Activated CD8-positive, alpha-beta memory T cell treated with anti-CD3 and anti-CD28 coated beads, Interleukin-2, amount 50 U/mL, for 48 hours (primary cell): ENCODE data around the gene CHCHD3.

Source experiments
- DNase-seq: peaks from one replicate; pipeline ENCODE4 v3.0.0-alpha.2; 2020

CHCHD3 gene

DNA sequence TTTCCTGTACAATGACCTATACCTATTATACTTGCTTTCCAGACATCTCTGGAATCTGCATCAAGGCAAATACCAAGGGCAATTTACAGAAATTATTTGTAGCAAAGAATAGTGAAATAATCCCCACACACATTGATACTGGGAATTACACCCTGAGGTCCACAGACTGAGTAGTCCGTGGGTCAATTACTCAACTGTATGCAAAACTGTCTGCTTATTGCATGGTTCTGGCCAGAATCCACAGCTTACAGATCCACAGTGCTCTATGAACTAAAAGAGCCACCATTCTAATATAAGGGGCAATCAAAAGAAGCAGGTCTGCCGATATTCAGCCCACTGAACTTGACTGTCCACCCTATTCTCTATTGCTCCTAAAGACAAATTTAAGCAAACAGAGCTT is 5.7 kb downstream of the CHCHD3 start:
- DNase-seq, result no peak

DNA sequence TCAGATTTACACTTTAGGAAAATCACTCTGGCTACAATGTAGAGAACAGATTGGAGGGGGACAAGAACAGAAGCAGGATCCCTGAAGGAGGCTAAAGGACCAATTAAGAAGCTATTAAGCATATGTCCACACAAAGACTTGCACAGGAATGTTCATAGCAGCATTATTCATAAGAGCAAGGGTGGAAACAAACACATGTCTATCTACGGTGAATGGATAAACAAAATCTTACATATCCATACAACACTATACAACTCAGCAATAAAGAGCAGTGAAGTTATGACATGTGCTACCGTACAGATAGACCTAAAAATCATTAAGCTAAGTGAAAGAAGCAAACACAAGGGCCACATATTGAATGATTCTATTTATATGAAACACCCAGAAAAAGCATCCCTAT is 10.4 kb downstream of the CHCHD3 start:
- no peak for DNase-seq

DNA sequence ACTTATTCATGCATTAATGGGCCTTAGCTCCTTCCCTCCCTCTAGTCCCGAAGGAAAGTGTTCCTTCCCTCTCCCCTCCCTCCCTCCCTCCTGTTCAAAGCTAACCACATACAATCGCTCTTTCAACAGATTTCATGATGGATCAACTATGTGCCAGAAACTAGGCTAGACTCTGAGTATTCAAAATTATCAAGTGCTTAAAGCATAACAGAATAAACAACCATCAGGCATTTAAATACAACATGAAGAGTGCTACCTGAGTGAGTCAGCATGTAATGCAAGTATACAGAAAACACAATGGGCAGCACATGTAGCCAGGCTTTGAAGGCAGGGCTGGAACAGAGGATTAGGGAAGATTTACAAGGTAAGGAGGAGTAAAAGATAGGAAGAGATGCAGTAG is 11.3 kb downstream of the CHCHD3 start:
- no peak for DNase-seq

DNA sequence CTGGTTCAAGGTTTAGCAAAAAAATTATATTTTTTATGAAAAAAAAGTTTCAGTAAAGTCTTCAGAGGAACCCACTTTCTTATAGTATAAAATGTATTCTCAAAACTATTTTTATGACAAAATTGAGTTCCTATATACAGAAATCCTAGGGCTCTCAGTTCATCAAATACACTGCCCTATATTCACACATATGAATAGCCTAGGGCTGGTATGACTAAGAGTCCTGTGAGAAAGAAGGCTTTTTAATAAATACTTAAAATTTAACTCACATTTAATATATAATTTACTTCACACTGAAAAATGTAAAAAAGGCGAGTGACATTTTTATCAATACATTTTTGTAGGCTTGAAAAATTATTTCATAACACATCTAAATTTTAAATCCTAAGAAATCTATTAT is 16.6 kb downstream of the CHCHD3 start:
- no peak for DNase-seq

DNA sequence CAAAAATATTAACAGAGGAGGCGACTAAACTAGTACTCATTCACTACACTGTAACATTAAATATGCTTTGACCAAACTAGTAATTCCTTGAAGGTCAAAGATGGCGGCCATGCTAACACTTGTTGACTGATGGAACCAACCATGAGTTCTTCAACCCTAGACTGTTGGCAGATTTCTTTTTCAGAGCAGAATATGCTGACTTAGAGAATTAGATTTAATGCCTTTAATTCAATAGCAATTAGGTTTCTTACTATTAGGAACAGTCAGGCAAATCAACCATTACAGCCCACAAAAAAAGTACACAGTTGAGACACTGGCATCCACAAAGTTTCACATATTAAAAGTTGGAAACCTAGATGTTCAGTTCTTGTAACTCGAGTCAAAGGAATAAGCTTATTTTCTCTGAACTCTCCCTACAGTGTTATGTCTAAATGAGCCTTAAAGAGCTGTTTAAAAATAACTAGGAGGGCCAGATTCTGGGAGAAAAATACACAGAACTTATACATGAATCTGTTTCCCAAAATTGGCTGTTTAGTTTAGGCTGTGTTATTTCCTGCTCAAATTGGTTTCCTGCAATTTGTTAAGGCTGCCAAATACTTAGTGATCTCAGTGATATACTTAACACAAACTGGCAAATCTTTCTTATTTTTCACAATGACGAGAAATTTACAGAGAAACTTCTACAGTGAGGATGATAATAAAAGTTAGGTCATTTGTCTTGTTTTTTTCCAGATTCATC is 17.6 kb downstream of the CHCHD3 start:
- DNase-seq, result no peak

DNA sequence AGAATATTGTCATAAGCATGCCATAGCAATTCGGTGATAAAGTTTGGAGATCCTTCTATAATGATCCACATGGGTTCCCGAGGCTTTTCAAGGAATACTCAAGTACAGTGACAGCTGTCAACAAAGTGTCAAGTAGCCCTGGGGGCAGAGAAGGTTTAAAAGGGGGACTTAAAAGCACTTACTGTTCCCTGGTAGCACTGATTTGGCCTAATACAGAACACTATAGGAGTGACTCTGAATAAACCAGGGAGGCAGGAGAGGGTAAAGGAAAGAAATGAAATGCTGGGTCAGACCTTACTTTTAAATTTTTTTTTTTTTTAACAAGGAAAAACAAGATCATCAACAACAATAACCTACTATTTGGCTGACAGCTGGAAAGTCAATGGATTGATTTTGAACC is 20.1 kb downstream of the CHCHD3 start:
- no peak for DNase-seq

DNA sequence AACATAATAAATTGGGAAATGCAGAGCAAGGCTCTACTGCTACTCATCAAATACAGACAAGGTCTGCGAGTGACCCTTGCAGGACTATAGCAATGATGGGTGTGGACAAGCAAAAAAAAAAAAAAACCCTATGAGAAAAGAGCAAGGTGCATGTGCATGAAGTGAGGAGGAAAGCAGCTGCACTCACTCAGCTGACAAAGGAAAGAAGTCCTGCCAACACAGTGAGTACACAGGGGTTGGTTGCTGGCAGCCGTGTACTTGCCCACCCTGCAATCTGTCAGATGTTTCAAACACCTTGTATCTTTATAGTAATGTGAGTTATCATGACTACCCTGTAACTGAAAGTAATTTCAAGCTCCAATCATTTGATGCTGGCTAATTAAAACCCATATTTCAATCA is 20.5 kb downstream of the CHCHD3 start:
- no peak for DNase-seq

DNA sequence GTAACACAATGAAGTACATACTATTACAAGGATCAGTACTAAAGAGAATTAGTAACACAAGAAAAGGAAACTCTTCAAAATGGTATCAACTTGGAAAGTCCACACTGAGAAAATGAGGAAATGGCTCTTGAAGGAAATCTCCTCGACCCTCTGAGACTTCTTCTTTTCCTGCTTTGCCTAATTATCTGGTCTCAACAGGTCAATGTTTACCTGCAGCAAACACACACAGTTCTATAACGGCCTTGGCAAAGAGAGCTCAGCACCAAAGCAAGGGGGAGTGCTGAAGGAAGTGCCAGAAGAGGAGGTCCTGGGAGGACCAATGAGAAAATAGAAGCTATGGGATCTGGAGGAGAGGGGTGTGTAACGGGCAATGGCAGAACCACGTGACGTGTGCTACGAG is 21.9 kb downstream of the CHCHD3 start:
- DNase-seq, result no peak

DNA sequence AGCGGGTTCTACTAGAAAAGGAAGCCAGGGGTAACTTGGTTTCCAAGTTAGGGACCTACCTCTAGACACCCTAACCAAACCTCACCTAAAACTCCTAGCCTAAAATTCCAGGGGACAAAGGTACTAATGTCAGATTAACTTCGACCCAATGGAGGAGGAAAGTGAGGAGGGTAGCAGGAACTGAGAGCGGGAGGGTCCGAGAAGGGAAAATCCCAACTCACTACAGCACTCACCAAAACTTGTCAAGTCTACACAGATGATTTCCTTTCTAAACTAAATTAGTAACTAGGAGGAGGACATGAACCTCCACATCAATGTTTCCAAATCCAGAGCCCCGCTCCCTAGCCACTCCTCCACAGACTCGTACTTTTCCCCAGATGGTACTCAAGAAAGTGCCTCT is 22.6 kb downstream of the CHCHD3 start:
- no peak for DNase-seq

DNA sequence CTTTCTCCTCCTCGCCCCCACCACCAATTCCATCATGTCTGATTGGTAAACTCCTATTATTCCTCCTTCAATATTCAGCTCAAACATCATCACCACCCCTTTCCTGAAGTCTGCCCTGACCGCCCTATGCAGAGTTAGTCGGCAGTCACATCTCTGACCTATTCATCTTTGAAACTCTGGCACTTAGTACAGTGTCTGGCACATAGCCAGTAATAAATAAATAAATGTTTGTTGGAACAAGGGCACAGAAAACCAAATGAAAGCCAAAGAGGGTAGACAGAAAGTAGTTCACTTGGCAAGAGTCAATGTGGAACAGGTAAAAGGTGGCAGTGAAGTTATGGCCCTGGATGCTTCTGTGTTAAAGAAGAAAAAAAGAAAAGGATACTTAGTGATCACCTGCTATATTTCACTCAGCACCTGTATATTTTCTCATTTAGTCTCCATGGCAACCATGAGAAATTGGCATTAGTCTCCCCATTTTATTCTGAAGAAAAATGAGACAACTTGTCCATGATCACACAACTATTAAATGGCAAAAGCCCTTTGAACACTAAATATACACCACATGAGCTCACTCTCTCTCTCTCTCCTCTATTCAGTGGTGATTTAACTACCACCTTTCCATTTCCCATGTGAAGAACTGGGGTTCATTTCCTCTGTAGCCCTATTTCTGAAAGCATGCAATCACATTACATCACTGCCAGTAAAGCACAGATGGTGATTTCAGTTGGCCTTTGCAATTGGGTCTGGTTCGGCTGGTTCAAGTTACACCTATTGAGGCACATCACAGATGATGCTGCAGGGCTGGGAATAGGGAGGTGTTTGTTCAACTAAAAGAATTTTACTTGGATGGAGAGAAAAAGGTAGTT is 25.3 kb downstream of the CHCHD3 start:
- no peak for DNase-seq

DNA sequence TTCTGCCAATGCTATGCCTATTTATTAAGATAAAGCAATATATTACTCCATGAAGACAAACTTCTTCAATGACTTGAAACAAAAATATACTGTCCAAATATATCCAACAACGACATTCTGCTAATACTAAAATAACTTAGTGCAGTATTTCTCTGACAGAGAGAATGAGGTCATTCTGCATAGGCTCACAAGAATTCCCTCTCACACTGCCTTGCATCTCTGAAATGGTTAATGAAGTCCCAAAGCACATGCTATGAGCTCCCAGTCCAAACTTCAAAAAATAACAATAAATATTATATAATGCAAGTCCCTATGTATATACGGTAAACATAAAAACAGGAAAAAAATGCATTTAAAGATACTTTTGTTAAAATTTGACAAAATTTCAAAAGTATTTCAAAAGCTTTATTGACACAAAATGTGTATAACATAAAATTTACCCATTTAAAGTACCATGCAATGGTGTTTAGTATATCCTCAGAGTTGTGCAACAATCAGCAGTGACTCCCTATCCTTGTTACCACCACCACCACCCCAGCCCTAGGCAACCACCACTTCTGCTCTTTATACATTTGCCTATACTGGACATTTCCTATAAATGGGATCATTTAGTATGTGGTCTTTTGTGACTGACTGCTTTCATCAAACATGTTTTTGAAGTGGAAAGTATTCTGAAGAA is 27.6 kb downstream of the CHCHD3 start:
- no peak for DNase-seq

DNA sequence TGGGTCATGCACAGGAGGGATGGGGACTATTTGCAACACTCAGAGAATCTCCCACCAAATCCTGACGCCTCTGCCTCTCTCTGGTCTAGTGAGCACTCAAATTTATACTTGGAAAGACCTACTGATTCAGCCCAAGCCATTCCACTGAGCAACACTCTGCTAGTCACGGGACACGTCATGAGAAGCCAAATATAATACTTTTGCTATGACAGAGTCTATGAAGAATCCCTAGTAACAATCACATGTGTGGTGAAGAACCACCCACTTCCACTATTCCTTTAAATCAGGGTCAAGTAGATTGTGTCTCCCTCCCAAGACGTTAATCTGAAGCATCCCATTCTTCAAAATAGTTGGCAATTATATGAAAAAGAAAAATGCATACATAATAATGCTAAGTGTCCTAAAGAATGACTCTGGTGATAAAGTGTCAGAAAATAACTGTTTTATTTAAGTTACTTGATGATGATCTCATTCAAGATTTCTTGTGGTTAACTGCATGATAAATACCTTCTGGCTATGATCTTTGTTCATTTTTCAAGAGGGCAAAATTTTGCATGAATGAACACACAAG is 28.5 kb downstream of the CHCHD3 start:
- DNase-seq, result no peak

DNA sequence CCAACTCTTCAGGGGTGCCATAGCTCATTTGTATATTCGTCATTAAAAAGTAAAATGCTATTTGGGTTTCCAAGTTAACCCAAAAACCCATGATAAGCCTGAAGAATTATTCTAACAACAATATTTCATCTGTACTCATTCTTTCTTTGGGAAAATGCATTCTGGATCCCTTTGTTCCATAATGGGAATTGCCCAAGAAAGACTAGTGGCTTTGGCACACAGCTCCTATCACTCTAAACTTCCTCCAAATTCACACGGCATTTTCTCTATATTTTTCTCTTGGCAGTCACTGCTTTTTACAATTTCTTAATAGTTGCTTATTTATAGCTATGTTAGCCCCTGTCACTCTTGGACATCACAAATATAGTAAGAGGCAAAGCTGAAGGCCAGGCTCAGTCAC is 29.1 kb downstream of the CHCHD3 start:
- DNase-seq, result no peak

DNA sequence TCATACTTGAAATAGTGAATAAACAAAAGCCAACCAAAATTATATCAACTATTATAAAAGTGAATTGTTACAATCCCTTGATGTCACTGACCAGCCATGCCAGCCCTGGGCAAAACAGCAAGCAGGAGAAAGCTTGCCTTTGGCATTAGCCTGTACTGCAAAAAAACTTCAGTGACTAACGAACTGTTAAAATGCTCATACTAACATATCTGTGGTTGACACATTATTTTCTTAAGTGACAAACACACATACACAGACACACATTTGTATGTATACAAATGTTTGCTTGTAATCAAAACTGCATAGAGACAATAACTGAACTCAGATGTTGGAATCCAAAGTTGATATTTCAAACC is 29.5 kb downstream of the CHCHD3 start:
- DNase-seq, result no peak

DNA sequence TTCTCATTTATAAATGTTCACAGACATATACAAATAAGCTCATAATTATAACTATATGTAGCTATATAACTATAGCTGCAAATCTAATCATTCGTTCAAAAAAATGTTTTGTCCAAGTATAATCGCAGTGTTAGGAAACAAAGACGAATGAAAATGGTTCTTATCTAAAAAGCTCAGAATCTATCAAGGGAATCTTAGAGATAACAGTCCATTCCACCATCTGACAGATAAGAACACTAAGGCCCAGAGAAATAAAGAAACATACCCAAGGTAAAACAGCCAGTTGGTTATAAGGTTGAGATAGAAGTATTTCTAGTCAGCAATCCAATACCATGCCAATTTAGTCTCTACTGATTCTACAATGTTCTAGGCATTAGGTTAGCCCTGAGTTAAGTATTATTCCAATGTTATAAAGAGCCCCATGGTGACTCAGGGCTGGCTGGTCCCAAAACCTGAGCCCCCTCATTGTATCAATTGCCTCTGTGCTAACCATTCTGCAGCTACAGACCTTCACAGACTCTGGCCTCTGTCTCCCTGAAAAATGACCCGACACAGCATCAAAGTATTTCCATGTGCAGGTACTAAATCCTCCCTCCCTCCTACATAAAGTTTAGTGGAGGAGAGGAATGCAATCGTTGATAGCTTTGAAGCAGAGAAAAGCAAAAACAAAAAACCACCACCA is 30.0 kb downstream of the CHCHD3 start:
- DNase-seq, result no peak

DNA sequence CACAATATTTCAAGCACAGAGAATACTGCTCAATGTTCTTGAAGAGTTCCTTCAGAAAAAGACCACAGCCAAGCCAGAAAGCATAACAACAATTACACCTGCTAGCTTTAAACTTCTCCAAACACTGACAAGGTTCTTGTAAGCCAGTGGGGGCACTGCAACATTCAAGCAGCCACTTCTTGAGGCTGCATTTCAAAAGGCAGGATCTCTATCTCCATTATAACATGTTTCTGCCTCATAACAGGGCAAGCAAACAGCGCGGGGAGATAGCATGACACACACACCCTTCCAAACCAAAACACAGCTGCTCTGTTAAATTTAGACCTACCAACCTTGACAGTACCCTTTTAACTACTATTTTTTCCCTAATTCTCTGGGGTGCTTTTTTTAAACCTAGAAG is 30.8 kb downstream of the CHCHD3 start:
- DNase-seq, result no peak

DNA sequence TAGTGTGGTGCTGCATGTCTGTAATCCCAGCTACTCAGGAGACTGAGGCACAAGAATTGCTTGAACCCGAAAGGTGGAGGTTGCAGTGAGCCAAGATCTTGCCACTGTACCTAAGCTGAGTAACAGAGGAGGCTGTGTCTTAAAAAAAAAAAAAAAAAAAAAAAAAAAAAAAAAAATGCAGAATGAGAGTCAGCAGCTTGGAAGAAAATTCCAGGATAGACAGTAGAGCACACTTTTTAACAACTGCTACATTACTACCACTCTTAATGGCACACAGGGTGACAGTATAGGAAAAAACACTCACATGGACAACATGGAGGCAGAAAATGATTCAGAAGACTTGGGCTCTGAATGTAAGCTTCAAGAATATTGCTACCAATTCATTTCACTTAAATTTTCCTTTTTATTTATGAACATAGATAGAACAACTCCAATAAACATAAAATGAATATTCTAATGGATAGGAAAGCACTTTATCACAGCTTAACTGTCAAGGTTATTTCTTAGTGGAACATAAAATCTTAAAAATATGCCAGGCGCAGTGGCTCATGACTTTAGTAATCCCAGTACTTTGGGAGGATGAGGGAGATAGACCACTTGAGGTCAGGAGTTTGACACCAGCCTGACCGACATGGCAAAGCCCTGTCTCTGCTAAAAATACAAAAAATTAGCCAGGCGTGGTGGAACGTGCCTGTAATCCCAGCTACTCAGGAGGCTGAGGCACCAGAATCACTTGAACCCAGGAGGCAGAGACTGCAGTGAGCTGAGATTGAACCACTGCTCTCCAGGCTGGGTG is 31.5 kb downstream of the CHCHD3 start:
- DNase-seq, result no peak

DNA sequence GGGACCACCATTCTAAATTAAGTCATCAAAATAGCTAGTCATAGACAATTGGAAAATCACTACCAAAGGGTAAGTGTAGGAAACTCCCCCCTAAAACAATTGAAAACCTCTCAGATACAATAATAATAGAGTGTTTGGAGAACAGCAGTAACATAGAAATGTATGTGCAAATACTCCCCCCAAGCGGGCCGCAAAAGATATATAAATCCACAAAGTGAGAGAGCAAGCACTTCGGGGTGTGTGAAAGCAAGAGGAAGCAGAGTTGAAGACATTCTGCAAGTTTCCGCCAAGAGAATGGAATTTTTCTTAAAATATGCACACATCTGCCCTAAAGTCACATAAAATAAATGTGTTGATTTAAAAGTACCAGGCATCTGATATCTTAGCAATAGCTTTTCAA is 33.3 kb downstream of the CHCHD3 start:
- DNase-seq, result no peak

DNA sequence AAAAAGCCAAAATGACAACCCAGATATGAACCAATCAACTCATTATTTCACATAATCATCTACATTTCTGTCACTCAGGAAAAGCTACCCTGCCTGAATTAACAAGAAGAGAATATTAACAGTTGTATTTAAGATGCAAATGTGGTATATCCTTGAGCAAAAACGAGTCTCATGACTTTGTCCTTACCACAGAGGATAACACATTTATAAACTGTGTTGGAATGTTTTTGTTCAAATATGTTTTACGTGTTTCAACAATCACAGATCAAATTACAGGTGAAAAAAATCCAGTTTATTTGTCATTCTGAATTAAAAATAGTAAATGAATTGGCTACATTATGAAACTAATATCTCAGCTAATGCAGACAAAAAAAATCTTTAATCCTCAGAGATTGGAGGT is 34.6 kb downstream of the CHCHD3 start:
- no peak for DNase-seq

DNA sequence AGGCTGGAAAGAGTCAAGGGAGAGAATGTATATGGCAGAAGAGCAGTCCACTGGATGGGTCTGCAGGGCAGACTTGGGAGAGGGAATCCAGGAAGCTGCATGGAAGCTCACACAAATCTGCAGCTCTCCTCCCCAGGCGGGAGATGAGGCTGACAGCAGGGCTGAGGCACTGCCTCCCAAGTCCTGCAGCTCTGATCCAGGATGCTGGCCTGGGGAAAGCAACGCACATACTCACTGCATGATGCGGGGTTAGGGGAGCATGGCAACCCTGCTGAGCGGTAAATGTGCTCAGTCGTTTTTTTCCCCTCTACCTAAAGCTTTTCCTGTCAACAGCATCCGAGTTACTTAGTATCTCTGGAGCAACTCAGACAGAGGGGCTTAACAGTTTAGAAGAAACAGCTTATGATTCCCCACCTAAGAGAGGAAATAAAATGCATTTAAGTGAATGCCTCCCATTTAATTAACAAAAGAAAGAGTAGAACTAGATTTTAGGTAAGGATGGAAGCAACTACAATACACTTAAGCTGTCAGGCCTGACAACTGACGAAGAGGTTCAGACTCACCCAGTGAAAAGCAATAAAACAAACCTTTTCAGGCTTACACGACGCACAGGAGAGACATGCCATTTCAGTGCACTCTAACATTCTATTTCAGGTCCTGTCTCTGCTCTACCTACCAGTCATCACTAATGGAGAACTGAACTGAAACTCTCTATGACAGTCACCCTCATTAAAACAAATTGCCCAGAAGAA is 37.0 kb downstream of the CHCHD3 start:
- DNase-seq, result no peak

DNA sequence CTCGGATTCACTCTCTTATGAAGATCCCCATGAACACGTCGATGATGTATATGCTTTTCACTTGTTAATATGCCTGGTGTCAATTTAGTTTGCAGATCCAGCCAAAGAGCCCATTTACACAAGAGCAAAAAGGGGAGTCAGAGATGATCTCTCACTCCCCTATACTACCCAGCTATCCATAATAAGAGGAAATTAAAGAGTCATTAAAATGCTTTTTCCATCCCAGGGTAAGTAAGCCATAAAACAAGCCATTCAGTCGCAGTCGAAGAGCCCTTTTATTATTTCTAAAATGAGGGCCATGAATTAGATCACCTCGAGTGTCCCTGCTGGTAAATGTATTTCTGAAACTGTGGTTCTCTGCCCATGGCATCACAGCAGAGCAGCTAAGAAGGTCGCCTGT is 41.2 kb downstream of the CHCHD3 start:
- no peak for DNase-seq
